Prostate gland (tissue), 2 donors: Measurements from ENCODE around the gene AOPEP. TPM values are rescaled to one million over a fixed set of nuclear protein-coding genes. Genes with fewer than 3 reads are reported as not detected.
"Not testable (repeated sequence)": the region's sequence is repeated elsewhere in the genome, so short reads cannot be mapped to it uniquely, and the experiment has no call there.

ENCODE experiments used
- DNase-seq: peaks from one replicate; pipeline ENCODE4 v3.0.0-alpha.2; 2019; ENCODE audit warnings: low spot score
- H3K27ac ChIP-seq, 2 donors: fragments of 200-600 bp; sonication (generic); 2 replicates each; pipeline ENCODE4 v1.5.1; 2017 to 2019
- H3K27me3 ChIP-seq: fragments of 200-600 bp; sonication (generic); replicated peaks from 2 replicates; pipeline ENCODE4 v1.5.1; 2019; ENCODE audit not compliant: insufficient read depth
- H3K36me3 ChIP-seq, 2 donors: fragments of 200-600 bp; sonication (generic); 1 replicate in 1 of 2; 2 replicates in 1 of 2; pipeline versions ENCODE4 v1.5.1 to v1.8.1; 2017 to 2019
- H3K4me1 ChIP-seq: fragments of 200-600 bp; sonication (generic); replicated peaks from 2 replicates; pipeline ENCODE4 v1.5.1; 2019
- H3K4me3 ChIP-seq, 2 donors: fragments of 200-600 bp; sonication (generic); 2 replicates each; pipeline ENCODE4 v1.5.1; 2017 to 2019
- H3K9me3 ChIP-seq: fragments of 200-600 bp; sonication (generic); 2 replicates; pipeline ENCODE4 v1.5.1; 2017
- CTCF ChIP-seq, 4 experiments: fragments of 200-600 bp in 2 of 4; fragments of 450-650 bp in 2 of 4; sonication (generic) in 2 of 4; IDR thresholded peaks; 1 replicate in 3 of 4; 2 replicates in 1 of 4; pipeline ENCODE4 v1.5.1; 2016 to 2019; ENCODE audit warnings: antibody characterized with exemption in 4 of 4, mild to moderate bottlenecking in 2 of 4, moderate library complexity in 2 of 4
- POLR2A ChIP-seq: fragments of 450-650 bp; IDR thresholded peaks from one replicate; pipeline ENCODE4 v1.6.1; 2016; ENCODE audit warnings: antibody characterized with exemption, mild to moderate bottlenecking
- POLR2AphosphoS5 ChIP-seq: sonication (generic); formaldehyde crosslinking; IDR thresholded peaks from one replicate; pipeline ENCODE4 v1.6.1; 2017; ENCODE audit warnings: antibody characterized with exemption
- WGBS: methylation state at CpG from one replicate; pipeline ENCODE4 v1.1.5; 2018; 5-methylcytosine and 5-hydroxymethylcytosine counted together
- intact Hi-C: fragments of 100-400 bp; cut with DNase I; formaldehyde crosslinking; loops from one replicate; pipeline ENCODE4 v1.14.2; 2022
- total RNA-seq, 2 donors: library from RNA; depleted of rRNA; stranded (reverse); fragments of >200 nt; gene quantifications; one replicate each; pipeline ENCODE4 v1.1.0, GENCODE V29; 2016

The AOPEP gene
- total RNA-seq, 2 donors from 2014 or later = 107 to 188 TPM

DNA sequence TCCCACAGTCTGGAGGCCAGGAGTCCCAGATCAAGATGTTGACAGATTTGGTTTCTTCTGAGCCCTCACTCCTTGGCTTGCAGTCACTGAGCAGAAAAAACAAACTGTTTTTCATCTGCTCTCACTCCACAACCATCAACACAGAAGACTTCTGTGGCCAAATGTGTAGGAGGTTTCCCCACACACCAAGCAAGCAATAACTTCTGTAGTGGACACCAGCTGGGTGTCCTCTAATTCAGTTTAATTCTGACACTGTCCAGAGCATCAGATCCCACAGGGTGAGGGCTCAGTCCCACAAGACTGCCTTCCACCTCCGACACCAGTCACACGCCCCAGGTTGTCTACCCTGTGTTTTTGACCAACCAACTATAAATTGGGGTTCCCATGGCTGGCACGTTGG is 209.9 kb downstream of the AOPEP start:
- 71% methylated on average over 3 of the region's 3 CpGs for whole genome bisulfite sequencing
- Histone ChIP-seq H3K4me3 (no peak overlapping the region), H3K27ac (no peak overlapping the region), H3K9me3 (no peaks in the 10 kb centered on the region), H3K27me3 (no peaks in the 10 kb centered on the region), H3K36me3 (no peaks in the 10 kb centered on the region), H3K4me1 (no peaks in the 10 kb centered on the region)
- no peak for DNase-seq
- intact Hi-C loops = no loop called here
- TF ChIP-seq POLR2A = no peak
- no peak for TF ChIP-seq POLR2AphosphoS5
- TF ChIP-seq CTCF (IDR thresholded peaks at IDR 0.05) = no peak

DNA sequence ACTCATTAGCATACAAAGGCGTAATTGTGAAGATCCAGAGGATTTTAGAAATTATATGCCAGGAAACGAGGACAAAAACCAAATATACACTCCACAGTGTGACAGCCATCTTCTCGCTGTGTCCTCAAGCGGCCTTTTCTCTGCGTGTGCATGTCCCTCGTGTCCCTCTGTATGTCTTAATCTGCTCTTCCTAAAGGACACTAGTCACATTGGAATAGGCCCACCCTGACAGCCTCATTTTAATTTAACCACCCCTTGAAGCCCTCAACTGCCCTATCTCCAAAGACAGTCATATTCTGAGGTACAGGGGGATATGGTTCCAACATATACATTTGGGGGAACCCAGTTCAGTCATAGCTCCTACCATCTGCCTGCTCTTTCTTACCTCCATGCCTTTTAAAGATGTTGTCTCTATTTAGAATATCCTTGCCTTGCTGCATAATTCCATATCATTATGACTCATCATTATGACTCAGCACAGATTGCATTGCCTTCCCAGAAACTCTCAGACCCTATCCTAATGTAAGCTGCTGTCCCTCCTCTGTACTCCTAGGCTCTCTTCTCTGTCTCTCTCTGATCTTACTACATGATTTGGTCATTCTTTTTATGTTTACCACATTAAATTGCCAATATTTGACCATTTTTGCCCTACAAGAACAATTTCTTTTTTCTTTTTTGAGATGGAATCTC is 210.9 kb downstream of the AOPEP start:
- Histone ChIP-seq H3K4me1 (no peaks in the 10 kb centered on the region), H3K27me3 (no peaks in the 10 kb centered on the region), H3K27ac (no peak overlapping the region), H3K36me3 (no peaks in the 10 kb centered on the region), H3K9me3 (no peaks in the 10 kb centered on the region), H3K4me3 (no peak overlapping the region)
- WGBS = 96% methylated on average over 6 of the region's 6 CpGs
- TF ChIP-seq POLR2A (no peak), POLR2AphosphoS5 (no peak), CTCF (IDR thresholded peaks at IDR 0.05) (no peak)
- no peak for DNase-seq
- intact Hi-C loops = no loop called here

DNA sequence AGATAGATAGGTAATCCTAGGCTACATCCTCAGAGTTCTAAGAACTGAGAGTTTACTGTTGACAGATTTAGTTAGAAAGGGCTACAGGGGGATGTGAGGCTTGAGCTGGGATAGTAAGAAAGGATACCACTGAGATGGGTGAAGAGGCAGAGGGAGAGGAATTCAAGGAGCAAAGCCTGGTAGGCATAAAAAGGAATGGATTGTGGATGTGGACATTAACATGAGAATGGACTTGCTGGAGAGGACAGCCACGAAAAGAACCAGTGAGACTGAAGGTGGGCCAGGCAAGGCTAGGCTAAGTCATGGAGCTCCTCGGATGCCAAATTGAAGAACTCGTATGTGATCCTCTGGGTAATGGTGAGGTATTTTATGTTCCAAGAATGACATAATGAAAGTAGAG is 211.9 kb downstream of the AOPEP start:
- TF ChIP-seq CTCF (IDR thresholded peaks at IDR 0.05) = no peak
- TF ChIP-seq POLR2AphosphoS5 = no peak
- H3K27ac ChIP-seq = no peak overlapping the region
- no peaks in the 10 kb centered on the region for H3K9me3 ChIP-seq
- 92% methylated on average over 3 of the region's 3 CpGs for WGBS
- intact Hi-C loops = no loop called here
- no peak for DNase-seq
- H3K36me3 ChIP-seq = no peaks in the 10 kb centered on the region
- no peaks in the 10 kb centered on the region for H3K4me1 ChIP-seq
- H3K4me3 ChIP-seq = no peak overlapping the region
- H3K27me3 ChIP-seq = no peaks in the 10 kb centered on the region

GRCh38 chr9:94940296-94940695 is 213.8 kb downstream of the AOPEP start:
- H3K4me1 ChIP-seq, DNase-seq, H3K4me3 ChIP-seq, intact Hi-C loops, H3K27ac ChIP-seq, H3K36me3 ChIP-seq, H3K27me3 ChIP-seq, H3K9me3 ChIP-seq: not testable (repeated sequence)
- 96% methylated on average over 6 of the region's 6 CpGs for WGBS

DNA sequence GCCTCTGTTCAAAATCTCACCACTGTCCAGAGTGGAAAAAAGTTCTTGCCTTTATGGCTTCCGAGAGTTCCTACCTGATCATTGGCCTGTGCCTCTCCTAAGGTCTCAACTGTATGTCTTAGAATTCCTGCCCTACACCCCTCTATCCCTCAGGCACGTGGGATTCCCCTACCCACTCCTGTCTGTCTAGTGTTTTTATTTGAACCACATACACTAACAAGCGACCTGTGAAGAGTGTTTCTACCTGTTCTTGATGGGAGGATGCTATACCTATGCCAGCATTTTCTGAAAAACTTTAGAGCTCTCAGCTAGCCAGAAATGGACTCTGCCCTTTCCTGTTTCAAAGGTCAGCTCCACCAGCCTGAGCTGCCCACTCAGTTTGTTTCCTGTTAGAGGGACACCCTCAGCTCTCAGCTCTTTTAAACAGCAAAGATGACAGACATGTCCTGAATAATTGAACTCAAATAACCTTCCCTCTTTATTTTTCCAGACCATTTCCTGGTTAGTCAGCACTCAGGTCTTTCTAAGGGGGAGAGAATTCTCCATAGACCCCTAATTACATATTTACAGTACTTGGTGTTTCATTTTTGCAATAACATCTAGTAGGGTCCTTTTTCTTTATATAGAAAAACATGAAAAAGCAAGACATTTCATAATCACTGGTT is 214.8 kb downstream of the AOPEP start:
- WGBS = 61% methylated on average over 3 of the region's 3 CpGs
- intact Hi-C loops = no loop called here
- DNase-seq = no peak
- no peaks in the 10 kb centered on the region for H3K27me3 ChIP-seq
- no peaks in the 10 kb centered on the region for H3K36me3 ChIP-seq
- no peaks in the 10 kb centered on the region for H3K9me3 ChIP-seq
- H3K27ac ChIP-seq = no peak overlapping the region
- no peak for TF ChIP-seq CTCF (IDR thresholded peaks at IDR 0.05)
- no peak for TF ChIP-seq POLR2A
- H3K4me3 ChIP-seq = no peak overlapping the region
- H3K4me1 ChIP-seq = no peaks in the 10 kb centered on the region
